HG02763 (cell line): Measurements from ENCODE around the gene RFNG.

Source experiments
- ATAC-seq: cut with Tn5 transposase; IDR thresholded peaks from one replicate; pipeline ENCODE4 v1.9.1; 2021; ENCODE audit warnings: mild to moderate bottlenecking, moderate library complexity; ENCODE audit not compliant: unreplicated experiment

Gene RFNG, protein sequence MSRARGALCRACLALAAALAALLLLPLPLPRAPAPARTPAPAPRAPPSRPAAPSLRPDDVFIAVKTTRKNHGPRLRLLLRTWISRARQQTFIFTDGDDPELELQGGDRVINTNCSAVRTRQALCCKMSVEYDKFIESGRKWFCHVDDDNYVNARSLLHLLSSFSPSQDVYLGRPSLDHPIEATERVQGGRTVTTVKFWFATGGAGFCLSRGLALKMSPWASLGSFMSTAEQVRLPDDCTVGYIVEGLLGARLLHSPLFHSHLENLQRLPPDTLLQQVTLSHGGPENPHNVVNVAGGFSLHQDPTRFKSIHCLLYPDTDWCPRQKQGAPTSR

DNA sequence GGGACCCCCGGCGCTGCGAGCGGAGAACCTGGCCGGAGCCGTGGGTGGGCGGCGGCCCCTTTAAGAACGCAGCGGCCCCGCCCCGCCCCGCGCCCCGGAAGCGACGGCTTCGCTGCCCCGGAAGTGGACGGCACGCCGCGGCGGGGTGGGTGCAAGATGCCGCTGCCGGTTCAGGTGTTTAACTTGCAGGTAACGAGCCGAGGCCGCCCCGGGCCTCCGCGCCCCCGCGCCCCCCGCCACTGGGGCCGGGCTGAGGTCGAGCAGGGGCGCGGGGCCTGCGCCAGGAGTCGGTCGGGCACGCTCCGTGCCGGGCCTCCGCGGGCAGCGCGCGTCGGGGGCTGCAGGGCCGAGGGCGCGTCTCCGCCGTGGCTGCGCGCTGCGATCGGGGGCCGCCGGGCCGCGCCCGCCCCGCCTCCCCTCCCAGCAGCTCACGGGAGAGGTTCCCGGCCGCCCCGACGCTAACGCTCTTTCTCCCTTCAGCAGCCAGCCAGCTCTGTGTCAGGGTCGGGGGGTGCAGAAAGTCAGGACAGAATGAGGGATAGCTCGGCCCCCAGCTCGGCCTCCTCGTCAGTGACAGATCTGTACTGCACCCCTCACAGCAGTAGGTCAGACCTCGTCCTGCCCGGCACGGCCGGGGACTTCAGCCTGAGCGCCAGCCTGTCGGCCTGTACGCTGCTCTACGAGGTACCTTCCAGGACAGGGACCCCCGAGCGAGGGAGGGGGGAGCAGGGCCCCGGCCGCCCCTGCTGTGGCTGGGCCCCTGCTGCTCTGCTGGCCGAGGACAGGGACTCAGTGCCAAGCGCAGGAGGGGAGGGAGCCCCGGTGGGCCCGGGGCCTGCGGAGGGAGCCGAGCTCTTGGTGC, at the start of gene RFNG, which contains the start of gene GPS1:
TSS of gene RFNG (minus strand) at position 36 of the 862 bp plus-strand sequence. CDS start 45 bp downstream, outside the sequence.
TSS of gene GPS1 (plus strand) at position 123 of the 862 bp plus-strand sequence. CDS start at position 157, 34 bp downstream.
- peak; percentile 44 for ATAC-seq

DNA sequence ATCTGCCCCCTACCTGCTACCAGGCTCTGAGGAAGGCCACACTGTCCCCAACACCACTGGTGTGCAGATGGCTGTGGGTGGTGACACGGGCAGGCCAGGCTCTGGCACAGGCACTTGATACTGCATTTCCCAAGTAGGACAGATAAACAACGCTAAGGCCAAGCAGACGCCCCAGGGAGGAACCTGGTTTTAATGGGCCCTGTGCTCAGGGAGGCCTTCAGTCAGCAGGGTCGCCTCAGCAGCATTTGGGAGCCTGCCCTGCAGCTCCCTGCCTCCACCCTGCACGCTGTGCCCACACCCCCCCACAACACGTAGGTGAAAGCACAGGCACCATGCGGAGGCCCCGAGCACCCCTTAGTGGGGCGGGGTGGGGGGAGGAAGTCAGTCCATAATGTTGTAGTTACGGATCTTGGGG, 49.7 kb upstream of the RFNG start:
- ATAC-seq: no peak

DNA sequence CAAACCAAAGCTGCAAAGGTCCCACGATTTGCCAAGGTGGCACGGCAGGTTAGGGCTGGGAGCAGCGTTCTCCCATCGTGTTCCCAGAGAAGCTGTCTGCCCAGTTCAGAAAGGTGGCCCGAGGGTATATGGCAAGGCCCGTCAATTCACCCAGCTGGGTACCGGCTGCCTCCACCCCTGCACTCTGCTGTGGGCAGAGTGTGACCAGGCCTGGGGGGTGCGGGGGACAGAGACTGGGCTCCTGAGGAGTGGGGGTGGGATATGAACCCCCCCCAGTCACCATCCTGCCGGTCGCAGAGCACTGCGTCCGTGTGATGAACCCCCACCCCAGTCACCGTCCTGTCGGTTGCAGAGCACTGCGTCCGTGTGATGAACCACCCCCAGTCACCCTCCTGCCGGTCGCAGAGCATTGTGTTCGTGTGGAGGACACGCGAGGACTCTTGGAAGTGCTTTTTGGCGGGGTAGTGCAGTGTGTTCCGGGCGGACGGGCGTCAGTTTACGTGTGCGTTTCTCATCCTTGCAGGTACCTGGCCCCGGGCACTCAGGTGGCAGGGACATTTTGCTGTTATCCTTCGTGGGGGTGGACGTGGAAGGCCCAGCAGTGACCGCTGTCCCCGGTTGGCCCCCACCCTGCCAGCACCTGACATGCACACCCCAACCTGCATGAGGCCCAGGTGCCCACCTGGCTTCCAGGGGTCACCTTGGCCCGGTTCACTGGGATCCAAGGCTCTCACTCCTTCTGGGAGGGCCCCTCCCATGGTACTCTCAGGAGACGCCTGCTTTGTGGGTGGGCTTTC, 49.1 kb upstream of the RFNG start:
- ATAC-seq: no peak

DNA sequence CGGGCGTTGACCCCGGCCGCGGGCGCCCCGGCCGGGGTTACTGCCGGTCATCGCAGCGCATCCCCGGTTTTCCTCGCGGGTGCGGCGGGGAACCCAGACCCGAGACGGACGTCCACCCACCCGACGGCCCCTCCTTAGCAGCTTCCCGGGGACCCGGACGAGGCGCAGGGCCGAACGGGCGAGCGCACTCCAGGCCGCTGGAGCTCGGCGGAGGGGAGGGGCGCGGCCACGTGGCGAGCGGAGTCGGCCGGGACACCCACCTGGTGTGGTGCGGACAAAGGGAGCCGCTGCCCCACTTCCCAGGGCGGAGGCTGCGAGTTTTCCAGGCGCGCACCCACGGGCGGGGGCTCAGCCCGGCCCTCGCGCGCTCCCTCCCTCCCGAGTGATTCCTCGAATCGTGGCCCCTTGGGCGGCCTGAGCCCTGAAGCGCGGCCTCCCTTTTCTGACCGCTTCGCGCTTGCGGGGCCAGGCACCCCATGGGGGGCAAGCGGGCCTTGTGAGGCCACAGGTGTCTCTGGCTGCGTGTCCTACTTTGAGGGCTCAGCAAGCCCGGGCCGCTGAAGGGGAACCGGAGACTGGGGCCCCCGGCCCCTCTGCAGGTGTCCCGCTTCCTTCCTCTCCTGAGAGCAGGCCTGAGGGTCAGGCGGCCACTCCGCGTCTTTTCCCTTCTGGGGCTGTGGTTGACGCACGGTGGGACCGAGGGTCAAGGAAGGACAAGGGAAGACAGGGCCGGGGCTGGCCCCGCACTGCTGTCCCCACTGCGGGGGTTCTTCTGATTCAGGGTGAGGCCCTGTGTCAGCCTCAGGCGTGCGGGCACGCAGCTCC, 47.5 kb upstream of the RFNG start:
- peak; percentile 6 for ATAC-seq

DNA sequence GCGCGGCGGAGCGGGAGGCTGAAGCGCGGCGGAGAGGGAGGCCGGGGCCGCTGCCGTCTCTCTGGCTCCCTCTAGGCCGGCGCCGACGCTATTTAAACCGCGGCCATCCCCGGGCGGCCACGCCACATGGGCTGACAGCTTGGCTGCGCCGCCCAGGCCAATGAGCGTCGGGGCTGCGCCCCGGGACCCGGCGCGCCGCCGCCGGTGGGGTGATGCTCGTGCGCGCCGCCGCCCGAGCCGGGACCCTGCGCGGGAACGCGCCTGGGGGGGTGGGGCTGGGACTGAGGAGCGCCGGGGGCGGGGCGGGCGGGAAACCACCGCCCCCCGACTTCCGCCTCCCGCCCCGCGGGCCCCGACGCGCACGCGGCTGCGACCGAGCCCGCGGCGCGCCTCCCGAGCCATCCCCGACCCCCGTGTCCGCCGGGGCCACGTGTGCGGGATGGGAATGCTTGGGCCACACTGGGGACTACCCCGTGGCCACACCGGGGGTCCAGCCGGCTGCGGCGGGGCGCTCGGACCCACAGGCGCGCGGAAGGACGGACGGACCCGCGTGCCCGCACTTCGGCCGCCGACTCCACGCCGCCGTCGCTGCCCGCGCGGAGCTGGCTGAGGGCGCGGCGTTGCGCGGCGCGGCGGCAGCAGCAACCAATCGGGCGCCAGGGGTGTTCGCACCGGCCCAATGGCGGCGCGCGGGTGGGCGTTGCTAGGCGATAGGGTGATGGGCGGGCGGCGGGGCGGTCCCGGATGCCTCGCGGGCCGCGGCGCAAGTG, 46.7 kb upstream of the RFNG start, which contains the start of gene FASN:
TSS of gene FASN (minus strand) at position 68 of the 770 bp plus-strand sequence. CDS start 1,791 bp downstream, outside the sequence.
- peak; percentile 64 for ATAC-seq

DNA sequence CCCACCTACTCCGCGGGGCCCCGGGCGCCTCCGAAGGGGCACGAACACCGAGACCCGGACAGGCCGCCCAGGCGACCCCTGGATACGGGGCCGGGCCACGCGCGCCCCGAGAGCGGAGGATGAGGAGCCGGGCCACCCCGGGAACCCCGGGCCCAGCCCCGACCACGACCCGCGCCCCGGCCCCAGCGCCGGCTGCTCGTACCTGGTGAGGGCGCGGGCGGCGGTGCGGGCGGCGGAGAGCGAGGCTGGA, 46.2 kb upstream of the RFNG start:
- ATAC-seq: no peak

DNA sequence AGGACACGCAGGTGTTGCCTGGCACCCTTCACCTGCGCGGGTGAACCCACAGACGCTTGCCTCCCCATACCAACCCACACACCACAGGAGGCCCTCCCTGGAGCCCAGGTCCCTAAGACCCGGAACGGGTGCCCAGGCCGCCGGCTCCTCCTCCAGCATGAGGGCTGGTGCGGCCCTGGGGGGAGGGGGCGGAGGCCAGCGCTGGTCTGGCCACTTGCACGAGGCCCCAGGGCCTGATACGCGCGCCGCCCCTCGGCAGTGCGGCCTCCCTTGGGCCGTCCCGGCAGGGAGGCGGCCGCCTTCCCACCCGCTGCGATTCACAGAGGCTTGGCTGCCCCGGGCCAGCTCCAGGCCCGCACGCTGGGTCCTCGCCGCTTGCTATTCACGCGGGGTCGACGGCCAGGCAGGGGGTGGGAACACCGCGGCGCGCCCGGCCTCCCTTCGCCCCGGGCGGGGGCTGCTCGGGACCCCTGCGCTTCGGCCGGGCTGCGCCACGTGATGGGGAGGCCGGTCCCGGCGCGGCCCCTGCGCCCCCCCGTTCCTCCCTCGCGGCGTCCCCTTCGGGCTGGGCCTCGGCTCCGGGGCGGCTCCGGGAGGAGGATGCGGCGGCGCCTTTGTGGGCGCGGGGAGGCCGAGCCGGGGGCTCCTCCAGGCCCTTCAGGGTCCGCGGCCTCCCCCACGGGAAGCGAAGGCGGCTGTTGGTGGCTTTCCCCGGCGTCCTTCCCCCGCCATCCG, 45.7 kb upstream of the RFNG start:
- peak; percentile 2 for ATAC-seq

DNA sequence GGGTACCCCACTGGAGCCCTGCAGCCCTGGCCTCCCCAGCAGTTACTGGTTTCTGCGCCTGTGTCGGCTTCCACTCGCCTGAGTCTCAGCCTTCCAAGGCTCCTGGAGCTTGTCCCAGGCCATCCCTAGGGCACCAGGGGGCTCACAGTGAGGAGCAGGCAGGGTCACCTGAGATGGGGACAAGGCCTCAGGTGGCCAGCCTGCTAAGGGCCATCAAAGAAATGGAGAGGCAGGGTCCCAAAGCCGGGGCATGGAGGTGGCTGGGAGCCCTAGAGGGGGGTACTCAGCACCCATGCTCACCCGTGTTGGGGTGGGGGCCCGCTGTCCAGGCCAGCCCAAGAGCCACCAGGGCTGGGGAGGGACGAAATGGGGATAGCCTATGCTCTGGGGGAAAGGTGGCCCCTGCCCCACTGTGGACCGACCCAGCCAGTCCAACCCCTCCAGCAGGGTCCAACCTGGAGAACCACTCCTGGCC, 45.1 kb upstream of the RFNG start:
- ATAC-seq: no peak

DNA sequence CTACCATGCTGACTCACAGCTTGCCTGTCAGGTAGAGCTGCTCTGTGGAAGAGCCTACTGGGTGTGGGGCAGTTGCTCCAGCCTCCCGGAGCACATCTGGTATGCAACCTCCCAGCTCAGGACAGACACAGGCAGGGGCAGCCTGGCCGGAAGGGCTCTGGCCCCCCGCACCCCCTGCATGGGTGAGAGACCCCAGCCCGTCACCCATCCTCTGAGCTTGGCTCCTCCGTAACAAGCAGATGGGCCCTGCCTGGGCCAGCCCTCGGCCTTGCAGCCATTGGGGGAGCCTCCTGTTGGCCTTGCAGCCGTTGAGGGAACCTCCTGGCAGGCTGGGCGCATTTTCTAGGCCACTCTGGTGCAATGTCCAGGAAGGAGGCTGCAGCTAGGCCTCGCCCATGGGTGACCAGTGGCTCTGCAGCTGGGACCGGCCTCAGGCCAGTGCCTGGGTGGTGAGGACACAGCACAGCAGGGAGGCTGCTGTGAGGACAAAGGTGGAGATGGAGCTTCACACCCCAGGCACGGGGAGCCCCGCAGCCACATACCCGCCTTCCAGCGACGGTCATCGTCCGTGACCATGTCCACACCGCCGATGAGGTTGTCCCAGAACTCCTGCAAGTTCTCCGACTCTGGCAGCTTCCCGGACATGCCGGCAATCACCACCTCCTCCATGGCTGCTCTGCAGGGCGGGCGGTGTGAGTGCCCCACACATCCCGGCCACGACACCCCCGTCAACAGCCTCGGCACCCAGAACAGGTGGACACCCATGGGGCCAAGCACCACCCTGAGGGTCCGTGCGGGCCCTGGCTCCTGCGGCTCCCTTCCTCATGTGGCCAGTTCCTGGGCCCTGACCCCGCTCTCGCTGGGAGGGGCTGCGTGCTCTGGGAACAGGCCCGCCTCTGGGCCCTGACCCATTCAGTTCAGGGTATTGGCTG, 44.4 kb upstream of the RFNG start:
- no peak for ATAC-seq

DNA sequence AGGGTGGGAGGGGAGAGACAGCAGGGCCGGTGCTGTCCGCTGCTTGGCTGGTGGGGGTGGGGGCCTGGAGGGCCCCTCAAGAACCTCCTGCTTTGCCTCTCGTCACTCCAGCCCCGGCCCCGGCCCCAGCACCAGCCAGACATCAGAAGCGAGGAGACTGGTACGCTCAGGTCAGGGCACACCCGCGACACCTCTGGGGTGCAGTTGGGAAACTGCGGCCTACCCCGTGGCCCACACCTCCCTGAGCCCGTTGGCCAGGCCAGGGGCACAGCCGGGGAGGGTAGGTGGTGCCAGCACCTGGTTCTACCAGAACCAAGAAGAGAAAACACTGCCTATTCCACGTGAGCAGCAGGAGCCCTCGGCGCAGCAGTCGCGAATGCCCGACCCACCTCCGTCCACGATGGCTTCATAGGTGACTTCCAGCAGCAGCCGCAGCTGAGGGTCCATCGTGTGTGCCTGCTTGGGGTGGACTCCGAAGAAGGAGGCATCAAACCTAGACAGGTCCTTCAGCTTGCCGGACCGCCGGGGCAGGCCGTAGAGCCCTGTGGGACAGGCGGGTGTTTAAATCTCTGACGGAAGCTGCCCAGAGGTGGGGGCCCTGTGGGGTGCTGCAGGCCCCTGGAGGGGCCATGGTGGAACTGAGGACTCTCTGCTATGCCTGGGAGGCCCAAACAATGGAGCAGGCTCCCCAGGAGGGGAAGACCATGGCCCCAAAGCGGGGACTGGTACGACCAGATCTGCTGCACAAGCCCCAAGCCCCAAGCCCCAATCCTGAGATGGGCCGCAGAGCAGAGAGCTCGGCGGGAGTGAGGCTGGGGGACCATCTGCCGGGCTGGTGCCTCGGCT, 43.5 kb upstream of the RFNG start:
- no peak for ATAC-seq

DNA sequence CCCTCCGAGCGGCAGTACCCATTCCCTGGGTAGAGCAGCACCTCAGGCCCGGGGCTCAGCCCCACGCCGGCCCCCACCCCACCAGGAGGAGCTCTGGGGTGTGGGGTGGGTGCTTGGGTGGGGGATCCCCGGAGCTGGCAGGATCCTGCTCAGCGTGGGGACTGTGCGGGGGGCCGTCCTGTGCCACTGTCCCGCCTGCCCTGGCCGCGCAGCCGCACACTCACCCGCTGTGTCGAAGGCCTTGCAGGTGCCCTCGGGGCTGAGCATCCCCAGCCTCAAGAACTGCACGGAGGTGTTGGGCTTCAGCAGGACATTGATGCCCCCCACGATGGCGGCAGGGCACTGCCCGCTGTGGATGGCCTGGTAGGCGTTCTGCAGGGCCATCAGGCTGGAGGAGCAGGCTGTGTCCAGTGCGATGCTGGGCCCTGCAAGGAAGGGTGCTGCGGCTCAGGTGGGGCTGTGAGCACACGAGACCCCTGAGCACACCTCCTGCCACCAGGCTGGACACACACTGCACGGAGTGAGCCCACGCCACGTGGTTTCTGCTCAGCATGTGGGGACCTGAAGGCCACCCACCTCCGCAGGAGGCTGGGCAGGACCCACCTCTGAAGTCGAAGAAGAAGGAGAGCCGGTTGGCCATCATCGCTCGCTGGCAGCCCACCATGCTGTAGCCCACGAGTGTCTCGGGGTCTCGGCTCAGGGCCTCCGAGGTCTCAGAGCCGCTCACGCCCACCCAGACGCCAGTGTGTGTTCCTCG, 41.6 kb upstream of the RFNG start:
- no peak for ATAC-seq

DNA sequence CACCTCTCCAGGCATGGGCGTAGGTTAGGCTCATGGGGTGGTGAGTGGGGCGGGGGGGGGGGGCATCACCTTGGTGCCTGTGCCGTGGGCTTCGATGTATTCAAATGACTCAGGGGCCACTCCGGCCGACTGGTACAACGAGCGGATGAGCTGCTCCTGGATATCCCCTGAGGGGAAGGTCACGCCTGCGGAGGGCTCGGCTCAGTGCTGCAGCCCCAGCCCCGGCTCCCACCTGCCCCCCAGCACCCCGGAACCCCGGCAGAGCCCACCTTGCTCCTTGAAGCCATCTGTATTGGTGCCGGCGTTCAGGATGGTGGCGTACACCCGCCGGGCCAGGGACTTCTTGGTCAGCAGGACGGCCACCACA, 41.0 kb upstream of the RFNG start:
- no peak for ATAC-seq

DNA sequence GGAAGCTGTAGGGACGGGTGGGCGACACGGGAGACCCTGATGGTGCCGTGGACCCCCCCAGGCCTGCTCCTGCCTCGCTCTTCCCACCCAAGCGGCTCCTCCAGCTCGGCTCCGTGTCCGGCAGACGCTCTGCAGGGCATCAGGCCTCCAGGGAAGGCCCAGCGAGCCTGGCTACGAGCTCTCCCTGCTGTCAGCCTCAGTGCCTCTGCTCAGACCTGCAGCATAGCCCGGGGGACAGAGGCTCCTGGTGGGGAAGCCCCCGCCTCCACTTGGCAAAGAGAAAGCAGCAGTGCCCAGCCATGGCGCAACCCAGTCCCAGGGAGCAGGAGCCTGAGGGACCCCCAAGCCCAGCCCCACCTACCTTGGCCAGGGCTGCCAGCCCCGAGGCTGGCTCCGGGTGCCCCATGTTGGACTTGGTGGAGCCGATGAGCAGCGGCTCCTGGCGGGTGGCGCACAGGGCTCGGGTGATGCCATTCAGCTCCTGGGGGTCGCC, 40.5 kb upstream of the RFNG start:
- ATAC-seq: no peak

DNA sequence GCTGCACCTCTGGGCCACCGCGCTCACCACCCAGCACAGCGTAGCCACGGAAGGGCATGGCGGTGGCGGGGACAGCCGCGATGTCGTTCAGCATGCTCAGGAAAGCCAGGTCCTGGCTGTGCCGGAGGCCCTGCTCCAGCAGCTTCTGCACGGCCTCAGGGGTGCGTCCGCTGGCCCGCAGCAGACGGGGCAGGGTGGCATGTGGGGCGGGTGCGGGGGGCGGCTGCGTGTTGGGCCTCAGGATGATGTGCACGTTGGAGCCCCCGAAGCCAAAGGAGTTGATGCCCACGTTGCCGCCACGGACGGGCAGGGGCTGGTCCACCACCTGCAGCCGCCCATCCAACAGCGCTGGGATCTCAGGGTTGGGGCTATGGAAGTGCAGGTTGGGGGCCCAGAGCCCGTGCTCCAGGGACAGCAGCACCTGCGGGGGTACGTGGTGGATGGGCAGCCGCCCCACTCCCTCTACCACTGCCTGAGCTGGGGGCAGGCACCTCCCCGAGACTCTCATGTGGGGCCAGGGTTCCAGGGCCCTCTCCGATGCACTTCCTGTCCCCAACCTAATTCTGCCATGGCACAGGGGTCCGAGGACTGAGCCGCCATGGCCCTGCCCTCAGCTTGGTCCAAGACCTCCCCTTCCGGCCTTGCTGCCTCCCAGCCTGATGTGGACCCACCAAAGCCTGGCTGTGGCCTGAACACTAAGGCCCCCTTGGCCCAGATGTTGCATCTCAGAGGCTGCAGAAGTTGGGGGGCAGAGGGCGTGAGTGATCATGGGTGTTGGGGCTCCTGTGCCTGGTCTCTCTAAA, 39.9 kb upstream of the RFNG start:
- no peak for ATAC-seq

DNA sequence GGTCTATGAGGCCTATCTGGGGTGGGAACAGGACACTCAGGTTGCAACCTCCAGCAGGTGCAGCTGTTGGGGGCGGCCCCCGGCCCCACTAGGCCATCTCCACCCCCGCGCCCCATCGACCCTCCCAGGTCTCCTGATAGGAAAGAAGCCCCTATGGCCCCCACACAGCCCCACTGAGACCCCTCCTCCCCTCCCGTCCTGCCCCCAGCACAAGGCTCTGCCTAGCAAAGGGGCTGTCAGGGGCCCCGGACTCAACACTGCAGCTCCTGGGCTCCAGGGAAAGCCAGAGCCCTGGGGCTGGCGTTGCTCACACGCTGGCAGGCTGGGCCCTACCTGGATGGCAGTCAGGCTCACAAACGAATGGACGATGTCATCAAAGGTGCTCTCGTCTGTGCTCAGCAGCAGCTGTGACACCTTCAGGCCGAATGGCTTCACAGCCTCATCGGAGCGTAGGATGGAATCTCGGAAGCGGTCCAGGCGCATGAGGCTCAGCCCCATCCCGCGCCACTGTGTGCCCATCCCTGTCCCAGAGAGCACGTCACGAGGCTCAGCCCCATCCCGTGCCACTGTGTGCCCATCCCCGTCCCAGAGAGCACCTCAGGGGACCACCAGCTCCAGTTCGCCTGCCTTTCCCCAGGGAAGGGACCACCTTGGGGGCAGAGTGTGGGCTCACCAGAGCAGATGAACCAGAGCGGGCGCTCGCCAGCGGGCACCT, 39.1 kb upstream of the RFNG start:
- ATAC-seq: no peak
